ENCODE results near the gene GDA. TPM values are rescaled to one million over a fixed set of nuclear protein-coding genes. Genes with fewer than 3 reads are reported as not detected.
"Not testable (repeated sequence)": the region's sequence is repeated elsewhere in the genome, so short reads cannot be mapped to it uniquely, and the experiment has no call there.

GDA gene
- total RNA-seq, 1 donor from 2014 or later, result not detected

GRCh38 chr9:72262063-72262462, 112.8 kb downstream of the GDA start:
- intact Hi-C loops (cut with DNase I), result no loop called here
- DNase-seq (ENCODE audit: low spot score), result no peak

DNA sequence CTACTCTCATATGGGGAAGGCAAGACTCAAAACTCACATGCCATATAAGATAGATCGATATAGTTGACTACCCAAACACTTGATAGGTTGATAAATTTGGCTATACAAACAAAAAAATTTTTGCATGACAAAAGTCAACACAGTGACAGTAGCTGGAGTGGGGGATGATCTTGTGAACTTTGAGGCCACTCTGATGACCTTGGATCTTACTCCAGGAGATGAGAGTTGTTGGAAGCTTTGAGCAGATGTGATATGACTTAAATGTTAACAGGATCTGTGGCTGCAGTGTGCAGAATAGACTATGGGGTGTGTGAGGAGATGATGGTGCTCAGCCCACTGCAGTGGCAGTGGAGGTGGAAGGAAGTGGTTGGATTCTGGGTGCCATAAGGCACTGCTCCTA, 114.3 kb downstream of the GDA start:
- intact Hi-C loops (cut with DNase I), result no loop called here
- DNase-seq (ENCODE audit: low spot score), result no peak

DNA sequence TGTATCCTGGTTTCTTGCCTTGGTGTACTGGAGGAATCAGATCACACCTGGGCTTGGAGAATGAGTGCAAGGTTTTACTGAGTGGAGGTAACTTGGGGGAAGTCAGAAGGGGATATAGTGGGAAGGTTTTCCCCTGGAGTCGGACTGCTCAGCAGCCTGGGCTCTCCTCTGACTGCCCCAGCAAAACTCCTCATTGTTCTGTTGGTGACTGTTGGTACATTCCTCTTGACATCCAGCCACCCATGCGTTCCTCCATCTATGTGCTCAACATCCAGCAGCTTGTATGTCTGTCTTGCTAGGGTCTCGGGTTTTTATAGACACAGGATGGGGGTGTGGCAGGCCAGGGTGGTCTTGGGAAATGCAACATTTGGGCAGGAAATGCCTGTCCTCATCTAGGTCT, 119.7 kb downstream of the GDA start:
- DNase-seq (ENCODE audit: low spot score), result no peak
- intact Hi-C loops (cut with DNase I), result no loop called here

GRCh38 chr9:72270359-72270758, 121.1 kb downstream of the GDA start:
- not testable (repeated sequence) for DNase-seq (ENCODE audit: low spot score)
- intact Hi-C loops (cut with DNase I), result loop anchor here (10.0 kb wide), 1 partner anchor 466 kb away; no protein-coding TSS in a partner anchor

- intact Hi-C loops (cut with DNase I), result loop anchor here (1.0 to 10.0 kb wide), 2 partner anchors 233 to 467 kb away; no protein-coding TSS in a partner anchor
- no peak for DNase-seq (ENCODE audit: low spot score)
Observed at GRCh38 chr9:72271613-72272478, 122.6 kb downstream of the GDA start.

GRCh38 chr9:72274441-72274840, 125.2 kb downstream of the GDA start:
- intact Hi-C loops (cut with DNase I), result loop anchor here (10.0 kb wide), 1 partner anchor 470 kb away; no protein-coding TSS in a partner anchor
- DNase-seq (ENCODE audit: low spot score), result no peak

GRCh38 chr9:72274916-72275315, 125.7 kb downstream of the GDA start:
- DNase-seq (ENCODE audit: low spot score), result no peak
- intact Hi-C loops (cut with DNase I), result loop anchor here (10.0 kb wide), 1 partner anchor 470 kb away; no protein-coding TSS in a partner anchor

GRCh38 chr9:72276429-72276828, 127.2 kb downstream of the GDA start:
- no peak for DNase-seq (ENCODE audit: low spot score)
- intact Hi-C loops (cut with DNase I), result loop anchor here (10.0 kb wide), 1 partner anchor 472 kb away; no protein-coding TSS in a partner anchor

DNA sequence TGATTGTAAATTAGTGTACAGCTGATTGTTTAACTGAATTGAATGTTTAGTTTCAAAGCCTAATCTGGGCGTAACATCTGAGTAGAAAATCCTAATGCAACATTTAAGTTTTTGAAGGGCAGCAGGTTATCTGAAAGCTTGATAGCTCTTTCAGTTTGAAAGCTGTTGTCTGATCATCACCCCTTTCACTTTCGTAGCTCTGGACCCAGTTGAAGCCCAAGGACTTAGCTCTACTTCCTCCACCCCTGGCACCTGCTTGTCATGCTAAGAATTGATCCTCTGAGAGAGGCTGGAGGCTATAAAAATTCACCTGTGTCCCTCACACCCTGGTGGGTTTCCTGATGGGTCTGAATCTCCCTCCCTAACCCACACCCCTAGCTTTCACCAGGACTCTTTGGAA, 129.7 kb downstream of the GDA start:
- DNase-seq (ENCODE audit: low spot score), result no peak
- intact Hi-C loops (cut with DNase I), result loop anchor here (10.0 kb wide), 1 partner anchor 474 kb away; no protein-coding TSS in a partner anchor

DNA sequence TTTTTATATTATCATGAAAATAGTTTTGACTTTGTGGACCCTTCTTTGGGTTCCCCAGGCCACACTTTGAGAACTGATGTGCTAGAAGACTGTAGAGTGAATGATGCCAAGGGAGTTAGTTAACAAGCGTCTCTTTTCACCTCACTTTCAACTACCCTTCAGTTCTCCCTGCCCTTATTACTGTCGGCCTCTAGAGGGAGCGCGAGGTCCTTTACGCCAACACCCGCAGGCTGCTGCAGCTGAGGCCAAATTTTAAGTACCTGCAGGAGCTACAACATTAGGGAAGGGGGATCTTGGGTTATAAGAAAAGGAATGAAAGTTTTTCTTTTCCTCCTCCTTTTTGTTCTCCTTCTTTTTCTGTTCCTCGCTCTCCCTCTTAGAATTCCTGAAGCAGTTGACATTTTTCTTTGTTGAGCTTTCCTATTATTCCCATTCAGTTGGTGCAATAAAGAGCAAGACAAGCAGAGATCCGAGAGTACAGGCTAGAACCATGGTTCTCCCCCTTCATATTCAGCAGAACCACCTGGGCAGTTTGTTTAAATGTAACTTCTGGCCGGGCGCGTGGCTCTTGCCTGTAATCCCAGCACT, 131.8 kb downstream of the GDA start:
- intact Hi-C loops (cut with DNase I), result loop anchor here (1.0 to 5.0 kb wide), 2 partner anchors 311 to 541 kb away; no protein-coding TSS in a partner anchor

DNA sequence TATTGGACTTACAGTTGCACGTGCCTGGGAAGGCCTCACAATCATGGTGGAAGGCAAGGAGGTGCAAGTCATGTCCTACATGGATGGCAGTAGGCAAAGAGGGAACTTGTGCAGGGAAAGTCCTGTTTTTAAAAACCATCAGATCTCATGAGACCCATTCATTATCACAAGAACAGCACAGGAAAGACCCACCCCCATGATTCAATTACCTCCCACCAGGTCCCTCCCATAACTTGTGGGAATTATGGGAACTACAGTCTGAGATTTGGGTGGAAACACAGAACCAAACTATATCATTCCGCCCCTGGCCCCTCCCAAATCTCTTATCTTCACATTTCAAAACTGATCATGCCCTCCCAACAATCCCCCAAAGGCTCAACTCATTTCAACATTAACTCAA, 140.2 kb downstream of the GDA start:
- no peak for DNase-seq (ENCODE audit: low spot score)
- intact Hi-C loops (cut with DNase I), result no loop called here

More for the DNA sequence above, 131.8 kb downstream of the GDA start:
- DNase-seq (ENCODE audit: low spot score), result peak; percentile 87

- intact Hi-C loops (cut with DNase I), result no loop called here
- DNase-seq (ENCODE audit: low spot score), result no peak
Observed at GRCh38 chr9:72290311-72290710, 141.1 kb downstream of the GDA start.

- DNase-seq (ENCODE audit: low spot score); intact Hi-C loops (cut with DNase I): not testable (repeated sequence)
Observed at GRCh38 chr9:72291576-72291975, 142.3 kb downstream of the GDA start.

- intact Hi-C loops (cut with DNase I), result loop anchor here (1.0 kb wide), 1 partner anchor 300 kb away; no protein-coding TSS in a partner anchor
- DNase-seq (ENCODE audit: low spot score), result no peak
Observed at GRCh38 chr9:72292256-72292682, 143.0 kb downstream of the GDA start.

DNA sequence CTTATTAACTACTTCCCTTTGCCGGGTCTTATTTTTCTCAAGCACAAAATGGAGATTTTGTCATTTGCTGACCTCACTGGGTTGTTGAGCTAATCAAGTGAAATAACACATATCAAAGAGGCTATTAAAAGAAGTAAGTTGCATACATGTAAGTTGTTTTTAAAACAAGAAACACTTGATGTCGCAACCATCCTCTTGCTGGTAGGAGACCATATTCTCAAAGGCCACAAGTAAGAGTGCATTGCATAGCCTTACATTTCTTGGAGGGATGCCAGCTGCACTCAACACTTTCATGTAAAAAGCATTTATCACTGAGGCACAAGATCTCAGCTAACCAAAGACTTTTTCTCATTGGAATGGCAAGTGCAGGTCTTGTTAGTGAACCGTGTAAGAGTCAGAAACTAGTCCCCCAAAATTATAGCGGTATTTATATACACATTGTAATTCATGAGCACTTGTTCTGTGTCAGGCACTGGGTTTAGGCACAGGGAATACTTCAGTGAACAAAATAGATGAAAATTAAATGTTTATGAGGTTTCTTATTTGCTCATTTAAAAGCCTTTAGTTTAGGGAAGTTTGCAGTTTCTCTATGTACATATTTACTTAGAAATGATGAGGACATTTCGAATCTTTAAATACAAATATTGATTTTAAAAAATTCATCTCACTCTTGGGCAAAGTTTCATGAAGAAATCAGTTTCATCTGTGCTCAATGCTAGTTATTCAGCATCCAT, 143.8 kb downstream of the GDA start:
- no peak for DNase-seq (ENCODE audit: low spot score)
- intact Hi-C loops (cut with DNase I), result loop anchor here (1.0 kb wide), 1 partner anchor 299 kb away; no protein-coding TSS in a partner anchor

DNA sequence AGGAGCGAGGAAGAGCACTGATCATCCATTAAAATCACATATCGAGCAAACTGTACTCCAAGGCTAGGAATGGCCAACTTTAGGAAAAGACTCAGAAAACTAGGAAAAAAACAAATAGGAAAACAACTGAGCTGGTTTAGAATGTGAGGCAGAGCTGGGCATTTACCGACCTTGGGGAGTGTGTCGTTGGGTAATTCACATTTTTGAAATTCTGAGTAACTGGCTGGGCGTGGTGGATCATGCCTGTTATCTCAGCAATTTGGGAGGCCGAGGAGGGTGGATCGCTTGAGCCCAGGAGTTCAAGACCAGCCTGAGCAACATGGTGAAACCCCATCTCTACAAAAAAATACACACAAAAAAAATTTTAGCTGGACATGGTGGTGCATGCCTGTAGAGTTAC, 145.7 kb downstream of the GDA start:
- DNase-seq (ENCODE audit: low spot score), result no peak
- intact Hi-C loops (cut with DNase I), result no loop called here

DNA sequence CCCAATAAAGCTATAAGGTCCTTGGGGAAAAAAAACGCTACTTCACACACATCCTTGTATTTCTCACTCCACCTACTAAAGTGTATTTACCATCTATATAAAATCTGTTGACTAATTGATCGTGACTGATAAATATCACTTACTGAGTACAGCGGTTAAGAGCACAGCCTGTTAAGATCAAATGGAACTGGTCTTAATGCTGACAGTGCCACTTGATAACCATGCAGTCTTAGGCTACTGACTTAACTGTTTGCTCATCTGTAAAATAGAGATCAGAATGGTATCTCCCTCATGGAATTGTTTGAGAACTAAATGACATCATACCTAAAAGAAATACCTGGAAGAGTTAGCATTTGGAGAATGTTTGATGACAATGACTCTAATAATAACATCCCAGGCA, 148.3 kb downstream of the GDA start:
- intact Hi-C loops (cut with DNase I), result no loop called here
- no peak for DNase-seq (ENCODE audit: low spot score)

DNA sequence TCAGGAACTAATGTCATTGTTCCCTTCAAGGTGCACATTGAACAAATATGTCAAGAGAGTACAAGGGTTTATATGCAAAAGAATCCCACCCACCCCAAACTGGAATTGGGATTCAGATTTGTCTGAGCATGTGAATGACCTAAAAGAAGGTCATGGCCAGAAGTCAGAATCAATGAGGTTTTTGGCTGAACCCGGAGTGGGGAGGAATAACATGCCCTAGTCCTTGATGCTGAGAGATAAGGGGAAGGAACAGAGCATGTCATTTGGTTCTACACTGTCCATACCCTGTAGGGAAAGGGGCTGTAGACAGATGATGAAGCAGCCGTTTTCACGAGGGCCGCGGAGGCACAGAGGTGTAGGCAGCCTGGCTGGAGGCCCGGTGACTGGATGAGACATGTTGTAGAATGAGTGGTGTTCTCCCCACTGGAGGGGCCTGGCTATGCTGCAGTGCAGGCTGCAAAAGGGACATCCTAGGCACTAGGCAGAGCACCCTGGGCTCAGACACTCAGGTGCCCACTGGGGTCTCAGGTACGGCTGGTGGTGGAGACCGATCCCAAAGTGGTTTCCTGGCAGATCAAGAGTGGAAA, 149.9 kb downstream of the GDA start:
- intact Hi-C loops (cut with DNase I), result no loop called here
- DNase-seq (ENCODE audit: low spot score), result no peak

DNA sequence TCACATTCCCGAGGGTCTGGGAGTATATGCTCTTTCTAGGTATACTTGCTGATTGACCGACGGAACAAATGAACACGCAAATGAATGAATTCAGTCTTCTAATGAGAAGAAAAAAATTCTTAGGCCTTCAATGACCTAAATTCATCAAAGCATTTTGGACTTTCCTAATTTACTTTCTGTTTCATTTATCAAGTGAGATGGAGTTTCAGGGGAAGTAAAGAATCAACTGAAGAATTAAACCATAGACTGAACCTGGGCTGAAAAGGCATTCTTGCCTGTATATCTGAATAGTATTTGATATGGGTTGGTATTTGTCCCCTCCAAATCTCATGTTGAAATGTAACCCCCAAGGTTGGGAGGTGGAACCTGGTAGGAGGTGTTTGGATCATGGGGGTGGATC, 151.6 kb downstream of the GDA start:
- no peak for DNase-seq (ENCODE audit: low spot score)
- intact Hi-C loops (cut with DNase I), result no loop called here

Data from cardiac septum (tissue), 1 donor.